Neural cell (in vitro differentiated cells): ENCODE data around the gene NDFIP2. TPM values are rescaled to one million over a fixed set of nuclear protein-coding genes. Genes with fewer than 3 reads are reported as not detected.

Experiments used
- H2AFZ ChIP-seq: fragments of 200-600, 300-800 bp; sonication (generic), shearing (Covaris generic); 2 replicates; pipeline ENCODE4 v1.6.0; 2014; ENCODE audit warnings: low read depth, mild to moderate bottlenecking, antibody characterized with exemption, low read length, moderate library complexity
- H3F3A ChIP-seq: fragments of 200-600 bp; shearing (Covaris generic); 2 replicates; pipeline ENCODE4 v1.6.1; 2016; ENCODE audit warnings: mild to moderate bottlenecking, moderate library complexity, mixed read lengths, antibody characterized with exemption, low read length; ENCODE audit not compliant: insufficient read depth, poor library complexity, severe bottlenecking
- H3K27ac ChIP-seq: fragments of 200-600, 300-800 bp; sonication (generic), shearing (Covaris generic); 2 replicates; pipeline ENCODE4 v1.5.1; 2014; ENCODE audit warnings: mild to moderate bottlenecking, low read length, moderate library complexity
- H3K27me3 ChIP-seq: fragments of 300-800, 200-600 bp; sonication (generic), shearing (Covaris generic); 2 replicates; pipeline ENCODE4 v1.6.0; 2014; ENCODE audit warnings: mild to moderate bottlenecking, low read depth, low read length, moderate library complexity; ENCODE audit not compliant: insufficient read depth
- H3K36me3 ChIP-seq: fragments of 300-800, 200-600 bp; sonication (generic), shearing (Covaris generic); 2 replicates; pipeline ENCODE4 v1.5.1; 2014; ENCODE audit warnings: mild to moderate bottlenecking, antibody characterized with exemption, low read length, moderate library complexity; ENCODE audit not compliant: insufficient read depth
- H3K4me2 ChIP-seq: fragments of 300-800, 200-600 bp; sonication (generic), shearing (Covaris generic); 2 replicates; pipeline ENCODE4 v1.6.0; 2014; ENCODE audit warnings: mild to moderate bottlenecking, low read length
- H3K4me3 ChIP-seq: fragments of 300-800, 200-600 bp; sonication (generic), shearing (Covaris generic); 2 replicates; pipeline ENCODE4 v1.5.1; 2014; ENCODE audit warnings: mild to moderate bottlenecking, low read length, moderate library complexity
- H3K79me2 ChIP-seq: fragments of 200-600 bp; shearing (Covaris generic); replicated peaks from 2 replicates; pipeline ENCODE4 v1.6.0; 2014; ENCODE audit warnings: mild to moderate bottlenecking, low read length, moderate library complexity; ENCODE audit not compliant: insufficient read depth
- H3K9ac ChIP-seq: fragments of 300-800, 200-600 bp; sonication (generic), shearing (Covaris generic); 2 replicates; pipeline ENCODE4 v1.6.1; 2016; ENCODE audit warnings: mild to moderate bottlenecking, low read length, mixed read lengths
- H3K9me2 ChIP-seq: fragments of 200-600 bp; shearing (Covaris generic); 2 replicates; pipeline ENCODE4 v1.6.1; 2016; ENCODE audit warnings: mild to moderate bottlenecking, low read length, mixed read lengths; ENCODE audit not compliant: insufficient read depth
- H3K9me3 ChIP-seq: fragments of 200-600, 300-800 bp; sonication (generic), shearing (Covaris generic); 2 replicates; pipeline ENCODE4 v1.6.1; 2016; ENCODE audit warnings: mild to moderate bottlenecking, mixed run types, low read length, moderate library complexity, mixed read lengths
- H4K20me1 ChIP-seq: fragments of 200-600 bp; shearing (Covaris generic); 2 replicates; pipeline ENCODE4 v1.6.1; 2016; ENCODE audit warnings: mild to moderate bottlenecking, mixed run types; ENCODE audit not compliant: insufficient read depth
- CTCF ChIP-seq: fragments of 450-650 bp; IDR thresholded peaks from 2 replicates; pipeline ENCODE4 v1.5.1; 2014; ENCODE audit warnings: antibody characterized with exemption, mild to moderate bottlenecking, moderate library complexity; ENCODE audit not compliant: poor library complexity, severe bottlenecking
- EP300 ChIP-seq: fragments of 450-650 bp; conservative IDR thresholded peaks from 2 replicates; pipeline ENCODE4 v1.6.1; 2014; ENCODE audit warnings: antibody characterized with exemption, mild to moderate bottlenecking, moderate library complexity; ENCODE audit not compliant: poor library complexity, severe bottlenecking
- EZH2 ChIP-seq: fragments of 200-600, 300-800 bp; shearing (Covaris generic), sonication (generic); IDR thresholded peaks from 2 replicates; pipeline ENCODE4 v1.6.1; 2014; ENCODE audit warnings: antibody characterized with exemption, low read length, borderline replicate concordance, mild to moderate bottlenecking; ENCODE audit not compliant: insufficient read depth, poor library complexity, severe bottlenecking
- MXI1 ChIP-seq: fragments of 450-650 bp; conservative IDR thresholded peaks from 2 replicates; pipeline ENCODE4 v1.6.1; 2014; ENCODE audit warnings: antibody characterized with exemption, mild to moderate bottlenecking; ENCODE audit not compliant: poor library complexity, severe bottlenecking
- POLR2AphosphoS5 ChIP-seq: IDR thresholded peaks from 2 replicates; pipeline ENCODE4 v1.6.1; 2012
- RAD21 ChIP-seq: fragments of 450-650 bp; conservative IDR thresholded peaks from 2 replicates; pipeline ENCODE4 v1.6.1; 2014; ENCODE audit warnings: antibody characterized with exemption, mild to moderate bottlenecking, moderate library complexity
- REST ChIP-seq: IDR thresholded peaks from 2 replicates; pipeline ENCODE4 v1.6.1; 2012; ENCODE audit warnings: borderline replicate concordance
- SMC3 ChIP-seq: fragments of 450-650 bp; conservative IDR thresholded peaks from 2 replicates; pipeline ENCODE4 v1.6.1; 2014; ENCODE audit warnings: antibody characterized with exemption, mild to moderate bottlenecking, moderate library complexity; ENCODE audit not compliant: poor library complexity
- TAF1 ChIP-seq: IDR thresholded peaks from 2 replicates; pipeline ENCODE4 v1.6.1; 2012; ENCODE audit warnings: low read depth
- polyA plus RNA-seq: library from polyadenylated mRNA; depleted of rRNA; stranded (reverse); fragments of >200 nt; gene quantifications from 2 replicates; pipeline ENCODE4 v1.2.3, GENCODE V29; 2014

NDFIP2 gene
- polyA plus RNA-seq, 1 donor from 2014 or later: 41.2 TPM

- H3K4me3 ChIP-seq: no peak overlapping the region
- no peak overlapping the region for H3K9ac ChIP-seq
- H3K9me3 ChIP-seq: no peaks in the 10 kb centered on the region
- H3K27me3 ChIP-seq: no peaks in the 10 kb centered on the region
- H3F3A ChIP-seq: no peaks in the 10 kb centered on the region
- H3K4me2 ChIP-seq: no peak overlapping the region
- no peak overlapping the region for H2AFZ ChIP-seq
- TF ChIP-seq POLR2AphosphoS5: no peak
- TF ChIP-seq CTCF: no peak
- TF ChIP-seq SMC3: no peak
- TF ChIP-seq MXI1: no peak
- TF ChIP-seq REST: no peak
- no peak for TF ChIP-seq RAD21
- no peak for TF ChIP-seq TAF1
- no peak for TF ChIP-seq EZH2
- TF ChIP-seq EP300: no peak
- H3K79me2 ChIP-seq: no peaks in the 10 kb centered on the region
- H3K27ac ChIP-seq: no peak overlapping the region
- H4K20me1 ChIP-seq: no peaks in the 10 kb centered on the region
- H3K9me2 ChIP-seq: no peaks in the 10 kb centered on the region
- H3K36me3 ChIP-seq: no peaks in the 10 kb centered on the region
These were observed 9.9 kb downstream of the NDFIP2 start for GRCh38 chr13:79490824-79491223.

- Histone ChIP-seq H3K79me2 (no peaks in the 10 kb centered on the region), H3K9me2 (no peaks in the 10 kb centered on the region), H3K27ac (no peak overlapping the region), H3K4me2 (no peak overlapping the region), H3K27me3 (no peaks in the 10 kb centered on the region), H3K9me3 (no peaks in the 10 kb centered on the region), H4K20me1 (no peaks in the 10 kb centered on the region), H3K4me3 (no peak overlapping the region), H3F3A (no peaks in the 10 kb centered on the region), H3K9ac (no peak overlapping the region), H3K36me3 (no peaks in the 10 kb centered on the region), H2AFZ (no peak overlapping the region)
- TF ChIP-seq RAD21: no peak
- no peak for TF ChIP-seq EZH2
- TF ChIP-seq SMC3: no peak
- TF ChIP-seq REST: no peak
- TF ChIP-seq CTCF: no peak
- no peak for TF ChIP-seq MXI1
- TF ChIP-seq EP300: no peak
- TF ChIP-seq TAF1: no peak
- TF ChIP-seq POLR2AphosphoS5: no peak
These were observed 10.8 kb downstream of the NDFIP2 start for GRCh38 chr13:79491715-79492114.
